Hematopoietic multipotent progenitor cell treated with erythropoietin and hydrocortisone succinate and interleukin-3 and kit ligand, for 17 days (in vitro differentiated cells): ENCODE measurements around the gene SGTB.
A peak's percentile ranks its signal among the peaks of the same experiment; 100 is the strongest.
"Not testable (repeated sequence)": the region's sequence is repeated elsewhere in the genome, so short reads cannot be mapped to it uniquely, and the experiment has no call there.

Experiments used
- DNase-seq: peaks from one replicate; pipeline ENCODE4 v3.0.0-alpha.2; 2015; ENCODE audit warnings: low spot score

SGTB gene

GRCh38 chr5:65734196-65734775, 12.4 kb upstream of the SGTB start:
- DNase-seq: peak; percentile 29

DNA sequence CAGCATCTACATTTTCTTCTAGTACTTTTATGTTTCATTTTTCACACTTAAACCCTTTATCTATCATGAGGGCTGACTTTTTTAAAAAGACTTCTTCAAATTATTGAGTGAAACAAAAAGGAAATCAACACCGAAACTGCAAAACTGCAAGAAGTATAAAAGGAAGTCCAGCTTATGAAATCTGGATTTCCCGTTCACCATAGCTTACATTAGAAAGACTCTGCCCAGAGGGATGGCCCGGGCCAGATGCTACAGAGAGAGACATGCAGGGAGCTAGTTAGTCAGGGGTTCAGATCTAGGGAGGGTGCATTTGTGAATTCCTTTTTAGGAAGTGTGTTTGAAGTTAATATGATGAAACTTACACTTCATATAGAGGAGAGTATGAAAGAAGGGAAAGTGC, 10.1 kb upstream of the SGTB start:
- DNase-seq: not testable (repeated sequence)

DNA sequence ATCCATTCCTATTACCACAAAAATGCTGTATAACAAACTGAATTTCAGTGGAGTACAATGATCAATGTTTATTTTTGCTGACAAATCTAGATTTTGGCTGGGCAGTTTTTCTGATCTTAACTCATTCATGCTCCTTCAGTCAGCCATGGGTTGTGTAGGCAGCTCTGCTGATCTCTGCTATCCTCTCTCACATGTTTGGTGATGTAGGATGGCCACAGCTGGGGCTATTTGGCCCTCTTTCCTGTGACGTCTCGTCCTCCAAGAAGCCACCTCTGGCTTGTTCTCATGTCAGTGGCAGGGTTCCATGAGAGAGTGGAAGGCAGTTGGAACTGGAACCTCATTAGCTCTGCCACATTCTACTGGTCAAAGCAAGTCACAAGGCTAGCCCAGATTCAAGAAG, 9.0 kb upstream of the SGTB start:
- no peak for DNase-seq

DNA sequence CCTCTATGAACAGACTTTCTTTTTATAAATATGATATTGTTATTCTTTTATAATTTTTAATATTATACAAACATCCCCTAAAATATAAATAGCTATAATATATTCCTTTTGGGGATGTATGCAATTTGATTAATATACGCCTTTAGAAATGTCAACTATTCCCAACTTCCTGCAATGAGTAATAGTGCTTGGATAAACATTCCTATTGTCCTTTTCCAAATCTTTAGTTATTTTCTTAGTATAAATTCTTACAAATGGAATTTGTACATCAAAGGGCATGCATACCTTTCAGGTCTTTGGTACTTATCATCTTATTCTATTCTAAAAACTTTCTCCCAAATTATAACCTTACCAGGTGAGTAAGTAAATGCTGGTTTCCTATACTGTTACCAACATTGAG, 6.3 kb upstream of the SGTB start:
- no peak for DNase-seq

DNA sequence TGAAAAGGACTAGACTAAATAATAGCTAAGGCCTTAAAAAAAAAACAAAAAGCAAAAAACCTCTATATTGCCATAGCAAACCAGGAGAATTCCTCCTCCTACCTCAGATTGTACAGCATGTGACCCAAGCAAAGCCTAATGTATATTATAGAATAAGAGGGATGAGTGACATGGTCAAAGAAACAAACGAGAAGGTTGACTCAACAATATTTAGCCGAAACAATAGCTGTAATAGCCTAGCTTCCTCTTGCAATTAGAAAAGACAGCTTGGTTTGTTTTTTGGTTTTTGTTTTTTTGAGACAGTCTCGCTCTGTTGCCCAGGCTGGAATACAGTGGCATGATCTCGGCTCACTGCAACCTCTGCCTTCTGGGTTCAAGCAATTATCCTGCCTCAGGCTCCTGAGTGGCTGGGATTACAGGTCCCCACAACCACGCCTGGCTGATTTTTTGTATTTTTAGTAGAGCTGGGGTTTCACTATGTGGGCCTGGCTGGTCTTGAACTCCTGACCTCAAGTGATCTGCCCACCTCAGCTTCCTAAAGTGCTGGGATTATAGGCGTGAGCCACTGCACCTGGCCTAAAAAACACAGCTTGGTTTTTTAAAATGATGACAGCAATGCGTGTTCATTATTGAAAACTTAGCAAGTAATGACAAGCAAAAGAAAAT, 5.7 kb upstream of the SGTB start:
- DNase-seq: no peak

GRCh38 chr5:65722575-65723403, 880 bp upstream of the SGTB start:
- DNase-seq: peak; percentile 10

- peak; percentile 62 for DNase-seq
Observed at GRCh38 chr5:65721050-65721719, 724 bp downstream of the SGTB start.

DNA sequence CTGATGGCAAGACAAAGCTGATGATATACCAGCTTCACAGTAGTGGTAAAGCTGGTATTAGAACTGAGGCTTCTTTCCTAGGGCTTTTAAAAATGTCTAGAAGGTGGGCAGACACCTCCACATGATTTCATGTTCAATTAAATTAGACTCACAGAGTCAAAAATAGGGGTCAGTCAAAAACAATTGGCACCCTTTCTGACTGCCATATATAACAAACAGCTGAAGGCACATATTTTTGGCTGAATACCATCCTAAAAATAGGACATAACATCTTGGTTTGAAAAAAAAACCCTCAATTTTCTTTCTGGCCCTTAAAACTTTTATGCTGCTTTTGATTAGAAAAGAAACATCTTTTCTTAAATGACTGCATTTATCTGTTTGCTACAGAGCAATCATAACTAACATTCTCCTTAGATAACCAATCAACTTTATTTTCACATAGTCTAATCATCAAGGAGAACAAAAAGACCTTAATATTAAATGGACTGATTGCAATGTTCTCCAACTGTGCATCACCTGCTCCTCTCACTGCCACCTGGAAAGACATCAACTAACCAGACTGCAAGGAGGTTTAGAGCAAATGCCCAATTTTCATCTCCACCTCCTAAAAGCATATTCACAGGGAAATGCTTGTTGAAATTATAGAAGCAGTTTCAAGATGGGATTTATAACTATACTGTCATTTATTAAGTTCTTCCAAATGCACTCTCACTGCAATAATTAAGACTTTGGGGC, 3.2 kb downstream of the SGTB start:
- DNase-seq: no peak

- DNase-seq: no peak
Observed at GRCh38 chr5:65708145-65708544, 13.8 kb downstream of the SGTB start.

DNA sequence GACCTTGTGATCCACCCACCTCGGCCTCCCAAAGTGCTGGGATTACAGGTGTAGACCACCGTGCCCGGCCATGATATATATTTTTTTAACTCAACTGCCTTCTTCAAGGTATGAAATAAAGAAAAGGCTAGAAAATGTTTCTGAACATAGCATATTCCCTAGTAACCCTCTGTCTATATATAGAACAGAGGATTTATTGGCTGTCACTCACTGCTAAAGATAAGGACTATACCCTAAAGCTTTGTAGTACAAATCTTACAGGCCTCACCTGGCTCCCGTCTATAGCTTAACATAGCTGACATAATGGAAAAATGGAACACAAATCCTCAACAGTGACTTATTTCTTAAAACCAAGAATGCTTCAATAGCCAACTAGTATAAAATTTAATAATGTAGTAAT, 14.2 kb downstream of the SGTB start:
- DNase-seq: no peak

- no peak for DNase-seq
Observed at GRCh38 chr5:65704621-65705239, 17.2 kb downstream of the SGTB start.

DNA sequence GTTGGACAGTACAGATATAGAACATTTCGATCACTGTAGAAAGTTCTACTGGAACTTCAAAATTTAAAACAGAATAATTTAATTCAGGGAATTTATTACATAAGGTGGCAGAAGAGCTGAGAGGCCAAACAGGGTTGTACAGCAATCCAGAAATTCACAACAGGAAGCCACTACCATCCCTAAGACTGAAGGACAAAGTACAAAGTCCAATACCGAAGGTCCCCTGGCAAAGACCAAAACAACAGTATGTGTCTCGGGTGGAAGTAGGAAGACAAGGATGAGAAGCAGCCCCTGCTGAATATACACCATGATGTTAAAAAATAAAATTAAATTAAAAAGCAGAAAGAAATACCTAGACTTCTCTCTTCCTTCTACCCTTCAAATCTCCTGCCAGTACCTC, 19.9 kb downstream of the SGTB start:
- DNase-seq: no peak

- DNase-seq: no peak
Observed at GRCh38 chr5:65699338-65699737, 22.6 kb downstream of the SGTB start.

DNA sequence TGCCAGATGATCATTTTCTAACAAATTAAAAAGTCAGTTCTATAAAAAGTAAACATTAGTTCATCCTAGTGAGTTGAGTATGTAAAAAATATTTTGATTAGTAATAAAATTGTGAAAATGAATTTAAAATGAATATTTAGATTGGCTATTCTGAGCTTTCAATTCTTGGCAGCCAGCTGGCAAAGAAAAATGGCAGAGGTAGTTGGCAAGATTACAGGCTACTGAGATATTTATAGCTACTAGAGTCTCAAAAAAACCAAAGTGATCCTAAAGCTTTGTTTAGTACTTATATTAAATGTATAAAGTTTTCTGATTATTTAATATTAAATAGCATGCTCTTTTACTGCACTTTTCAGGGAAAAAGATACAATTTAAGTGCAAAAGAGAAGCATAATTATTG, 25.0 kb downstream of the SGTB start:
- DNase-seq: no peak

GRCh38 chr5:65695896-65696295, 26.0 kb downstream of the SGTB start:
- DNase-seq: no peak

- no peak for DNase-seq
Observed at GRCh38 chr5:65695162-65695755, 26.6 kb downstream of the SGTB start.

DNA sequence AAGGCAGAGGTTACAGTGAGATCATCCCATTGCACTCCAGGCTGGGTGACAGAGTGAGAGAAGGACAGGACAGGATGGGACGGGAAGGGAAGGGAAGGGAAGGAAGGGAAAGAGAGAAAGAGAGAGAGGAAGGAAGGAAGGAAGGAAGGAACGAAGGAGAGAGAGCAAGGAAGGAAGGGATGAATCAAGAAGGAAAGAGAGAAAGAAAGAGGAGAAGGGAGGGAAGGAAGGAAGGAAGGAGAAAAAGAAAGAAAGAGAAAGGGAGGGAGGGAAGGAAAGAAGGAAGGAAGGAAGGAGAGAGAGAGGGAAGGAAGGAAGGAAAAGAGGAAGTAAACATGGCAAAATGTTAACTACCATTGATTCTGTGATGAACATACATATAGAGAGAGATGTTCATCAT, 28.8 kb downstream of the SGTB start:
- DNase-seq: no peak

DNA sequence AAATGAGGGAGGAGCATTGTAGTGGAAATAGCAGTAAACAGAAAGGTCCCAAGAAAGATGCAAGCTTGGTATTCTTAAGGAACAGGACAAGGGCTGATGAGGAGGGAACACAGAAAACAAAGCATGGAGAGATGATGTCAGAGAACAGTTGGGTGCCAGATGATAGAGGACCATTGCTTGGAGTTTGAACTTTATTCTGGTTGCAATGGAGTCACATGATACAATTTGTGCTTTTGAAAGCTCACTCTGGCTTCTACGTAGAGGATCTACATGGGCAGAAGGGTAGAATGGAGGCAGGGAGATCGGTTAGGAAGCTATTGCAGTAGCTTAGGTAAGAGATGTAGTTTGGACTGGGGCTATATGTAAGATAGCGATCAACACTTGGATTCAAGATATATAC, 39.8 kb downstream of the SGTB start:
- DNase-seq: no peak

- DNase-seq: not testable (repeated sequence)
Observed at GRCh38 chr5:65676056-65676455, 45.9 kb downstream of the SGTB start.

- no peak for DNase-seq
Observed at GRCh38 chr5:65674749-65675148, 47.2 kb downstream of the SGTB start.

GRCh38 chr5:65672796-65673195, 49.1 kb downstream of the SGTB start:
- DNase-seq: no peak
